Sigmoid colon (tissue), 4 donors: Measurements from ENCODE around the gene HSPA1L.

Source experiments
- EP300 ChIP-seq, 4 donors: sonication (generic); formaldehyde crosslinking; IDR thresholded peaks; one replicate each; pipeline ENCODE4 v1.6.1; 2017; ENCODE audit warnings: antibody characterized with exemption in 4 of 4
- POLR2A ChIP-seq, 2 donors: fragments of 450-650 bp; IDR thresholded peaks; one replicate each; pipeline ENCODE4 v1.6.1; 2016; ENCODE audit warnings: antibody characterized with exemption in 2 of 2, mild to moderate bottlenecking in 2 of 2, moderate library complexity in 2 of 2
- POLR2AphosphoS5 ChIP-seq, 4 donors: sonication (generic); formaldehyde crosslinking; IDR thresholded peaks; one replicate each; pipeline ENCODE4 v1.6.1; 2017; ENCODE audit warnings: antibody characterized with exemption in 4 of 4
- TF ChIP-seq, protein P1 (sequence below), 4 experiments: fragments of 450-650 bp in 3 of 4; fragments of 200-600 bp in 1 of 4; IDR thresholded peaks; one replicate each; pipeline ENCODE4 v1.5.1; 2016 to 2019; ENCODE audit warnings: antibody characterized with exemption in 4 of 4, mild to moderate bottlenecking in 3 of 4, moderate library complexity in 2 of 4

DNA sequence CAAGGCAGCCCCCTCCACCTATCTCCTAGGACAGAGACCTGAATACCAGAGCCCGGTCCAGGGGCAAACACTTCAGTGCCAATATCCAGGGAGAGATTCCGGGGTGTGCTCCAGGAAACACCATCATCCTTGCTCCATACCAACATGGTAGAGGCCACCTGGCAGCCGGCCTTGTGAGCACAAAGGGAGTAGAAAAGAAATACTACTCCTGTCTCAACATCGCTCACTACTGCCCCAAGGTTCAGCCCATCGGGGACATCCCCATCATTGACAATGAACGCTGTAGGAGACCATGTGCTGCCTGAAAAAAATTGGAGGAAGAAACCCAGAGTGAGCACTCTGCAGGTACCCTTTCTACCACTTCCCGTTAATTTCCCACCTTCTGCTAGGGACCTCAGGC lies 46.1 kb upstream of the HSPA1L start:
- TF ChIP-seq, protein P1, sequence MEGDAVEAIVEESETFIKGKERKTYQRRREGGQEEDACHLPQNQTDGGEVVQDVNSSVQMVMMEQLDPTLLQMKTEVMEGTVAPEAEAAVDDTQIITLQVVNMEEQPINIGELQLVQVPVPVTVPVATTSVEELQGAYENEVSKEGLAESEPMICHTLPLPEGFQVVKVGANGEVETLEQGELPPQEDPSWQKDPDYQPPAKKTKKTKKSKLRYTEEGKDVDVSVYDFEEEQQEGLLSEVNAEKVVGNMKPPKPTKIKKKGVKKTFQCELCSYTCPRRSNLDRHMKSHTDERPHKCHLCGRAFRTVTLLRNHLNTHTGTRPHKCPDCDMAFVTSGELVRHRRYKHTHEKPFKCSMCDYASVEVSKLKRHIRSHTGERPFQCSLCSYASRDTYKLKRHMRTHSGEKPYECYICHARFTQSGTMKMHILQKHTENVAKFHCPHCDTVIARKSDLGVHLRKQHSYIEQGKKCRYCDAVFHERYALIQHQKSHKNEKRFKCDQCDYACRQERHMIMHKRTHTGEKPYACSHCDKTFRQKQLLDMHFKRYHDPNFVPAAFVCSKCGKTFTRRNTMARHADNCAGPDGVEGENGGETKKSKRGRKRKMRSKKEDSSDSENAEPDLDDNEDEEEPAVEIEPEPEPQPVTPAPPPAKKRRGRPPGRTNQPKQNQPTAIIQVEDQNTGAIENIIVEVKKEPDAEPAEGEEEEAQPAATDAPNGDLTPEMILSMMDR (IDR thresholded peaks at IDR 0.05) = no peak
- no peak for TF ChIP-seq POLR2A (IDR thresholded peaks at IDR 0.05)
- no peak for TF ChIP-seq EP300 (IDR thresholded peaks at IDR 0.05)
- no peak for TF ChIP-seq POLR2AphosphoS5 (IDR thresholded peaks at IDR 0.05)
